ENCODE results near the gene THBS1.

Gene THBS1

GRCh38 chr15:39638041-39638440 is 57.2 kb downstream of the THBS1 start:
- DNase-seq (ENCODE audit: low spot score): no peak

DNA sequence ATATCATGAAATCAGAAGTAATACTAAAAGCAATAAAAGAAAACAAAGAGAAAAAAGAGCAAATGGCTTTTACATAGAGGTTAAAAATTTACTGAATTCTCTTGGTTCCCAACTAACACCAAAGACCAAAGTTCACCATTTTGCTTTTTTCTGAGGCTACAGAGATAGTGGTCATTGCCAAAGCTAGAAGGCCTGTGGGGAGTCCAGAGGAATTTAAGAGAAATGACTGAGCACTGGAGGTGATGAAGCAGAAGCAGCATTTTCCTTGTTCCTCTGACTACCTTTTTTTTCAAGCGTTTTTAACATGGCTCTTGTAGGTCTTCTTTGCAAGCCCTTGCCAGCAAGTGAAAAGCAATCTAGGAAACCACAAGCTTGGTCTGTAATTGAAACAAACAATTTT is 58.2 kb downstream of the THBS1 start:
- DNase-seq (ENCODE audit: low spot score): no peak

- DNase-seq (ENCODE audit: low spot score): no peak
Measured at GRCh38 chr15:39640665-39641064, 59.8 kb downstream of the THBS1 start.

GRCh38 chr15:39641191-39641889 is 60.5 kb downstream of the THBS1 start:
- DNase-seq (ENCODE audit: low spot score): no peak

- no peak for DNase-seq (ENCODE audit: low spot score)
Measured at GRCh38 chr15:39642011-39642640, 61.2 kb downstream of the THBS1 start.

- DNase-seq (ENCODE audit: low spot score): no peak
Measured at GRCh38 chr15:39643727-39644126, 62.8 kb downstream of the THBS1 start.

- DNase-seq (ENCODE audit: low spot score): no peak
Measured at GRCh38 chr15:39644136-39644535, 63.3 kb downstream of the THBS1 start.

GRCh38 chr15:39645138-39645975 is 64.5 kb downstream of the THBS1 start:
- DNase-seq (ENCODE audit: low spot score): no peak

DNA sequence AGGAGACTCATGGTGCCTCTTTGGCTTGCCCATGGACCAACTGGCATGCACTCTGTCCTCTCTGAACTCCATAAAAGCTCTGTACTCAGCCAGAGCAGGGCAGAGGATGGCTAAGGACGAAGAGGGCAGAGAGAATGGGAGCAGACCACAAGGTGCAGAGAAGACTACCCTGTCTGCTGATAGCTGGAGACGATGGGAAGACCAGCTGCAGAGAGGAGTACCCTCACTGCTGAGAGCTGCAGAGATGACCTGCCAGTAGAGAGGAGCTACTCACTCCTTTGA is 65.0 kb downstream of the THBS1 start:
- DNase-seq (ENCODE audit: low spot score): no peak

DNA sequence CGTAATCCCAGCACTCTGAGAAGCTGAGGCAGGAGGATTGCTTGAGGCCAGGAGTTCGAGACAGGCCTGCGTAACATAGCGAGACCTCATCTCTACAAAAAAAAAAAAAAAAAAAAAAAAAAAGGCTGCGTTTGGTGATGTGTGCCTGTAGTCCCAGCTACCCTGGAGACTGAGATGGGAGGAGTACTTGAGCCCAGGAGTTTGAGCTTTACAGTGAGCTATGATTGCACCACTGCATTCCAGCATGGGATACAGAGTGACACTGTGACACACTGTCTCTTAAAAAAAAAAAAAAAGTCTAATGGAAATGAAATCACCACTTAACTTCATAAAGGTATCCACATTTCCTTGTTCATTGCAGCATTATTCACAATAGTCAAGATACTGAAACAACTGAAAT is 65.5 kb downstream of the THBS1 start:
- no peak for DNase-seq (ENCODE audit: low spot score)
